IMR-90 (cell line): Measurements from ENCODE around the gene SMARCAD1. TPM values are rescaled to one million over a fixed set of nuclear protein-coding genes. Genes with fewer than 3 reads are reported as not detected.
"Not testable (repeated sequence)": the region's sequence is repeated elsewhere in the genome, so short reads cannot be mapped to it uniquely, and the experiment has no call there.

ENCODE experiments used
- ATAC-seq: fragments of 200-7000 bp; cut with Tn5 transposase; 2 replicates; pipeline ENCODE4 v1.9.1; 2020; ENCODE audit warnings: low read depth, mild to moderate bottlenecking, moderate library complexity
- BruUV-seq: library from RNA; stranded (reverse); fragments of 400-500 nt; replicated peaks from 2 replicates; lab custom pipeline; 2021; lab: Mats Ljungman, UMichigan
- CTCF ChIA-PET: fragments of 300-600 bp; formaldehyde crosslinking; extraction: SDS; loops from one replicate; lab custom pipeline; 2021; ENCODE audit warnings: antibody characterized with exemption; lab: Yijun Ruan, JAX
- POLR2A ChIA-PET: fragments of 300-600 bp; sonication (Branson Sonifier 250); formaldehyde crosslinking; loops from one replicate; lab custom pipeline; 2022; ENCODE audit warnings: antibody characterized with exemption; ENCODE audit not compliant: unreplicated experiment; lab: Charles Lee
- DNase-seq: peaks from one replicate; pipeline ENCODE4 v3.0.0; 2013
- H2AFZ ChIP-seq: replicated peaks from 2 replicates; pipeline ENCODE3; 2013; ENCODE audit warnings: low read length, mild to moderate bottlenecking; ENCODE audit not compliant: poor library complexity
- H2AK5ac ChIP-seq: 2 replicates; pipeline ENCODE4 v1.6.1; 2013; ENCODE audit warnings: low read depth, low read length, inconsistent platforms
- H2AK9ac ChIP-seq: replicated peaks from 2 replicates; pipeline ENCODE3; 2013; ENCODE audit warnings: mild to moderate bottlenecking, low read depth, low read length, moderate library complexity; ENCODE audit not compliant: poor library complexity
- H2BK120ac ChIP-seq: 2 replicates; pipeline ENCODE4 v1.6.1; 2013; ENCODE audit warnings: low read depth, low read length, inconsistent platforms
- H2BK15ac ChIP-seq: 3 replicates; pipeline ENCODE4 v1.6.1; 2013; ENCODE audit warnings: low read depth, low read length, inconsistent platforms
- H2BK20ac ChIP-seq: 2 replicates; pipeline ENCODE4 v1.6.1; 2013; ENCODE audit warnings: low read depth, mild to moderate bottlenecking, inconsistent platforms, low read length, moderate library complexity
- H2BK5ac ChIP-seq: 2 replicates; pipeline ENCODE4 v1.6.1; 2013; ENCODE audit warnings: mild to moderate bottlenecking, low read depth, low read length, inconsistent platforms; ENCODE audit not compliant: poor library complexity, severe bottlenecking
- H3K14ac ChIP-seq: replicated peaks from 2 replicates; pipeline ENCODE4 v1.6.1; 2013; ENCODE audit warnings: low read depth, low read length, inconsistent platforms
- H3K18ac ChIP-seq: 2 replicates; pipeline ENCODE4 v1.6.1; 2013; ENCODE audit warnings: low read depth, low read length, control low read depth
- H3K23ac ChIP-seq: 2 replicates; pipeline ENCODE4 v1.6.1; 2013; ENCODE audit warnings: low read depth, low read length, inconsistent platforms
- H3K27ac ChIP-seq: 2 replicates; pipeline ENCODE4 v1.5.1; 2013; ENCODE audit warnings: mild to moderate bottlenecking, control low read depth, low read length; ENCODE audit not compliant: insufficient read depth
- H3K27me3 ChIP-seq: 2 replicates; pipeline ENCODE4 v1.6.1; 2013; ENCODE audit warnings: low read length; ENCODE audit not compliant: control insufficient read depth, insufficient read depth
- H3K36me3 ChIP-seq: 2 replicates; pipeline ENCODE4 v1.6.1; 2013; ENCODE audit warnings: low read length, mixed read lengths; ENCODE audit not compliant: control insufficient read depth, insufficient read depth
- H3K4ac ChIP-seq: 2 replicates; pipeline ENCODE4 v1.6.1; 2013; ENCODE audit warnings: low read depth, low read length, inconsistent platforms
- H3K4me1 ChIP-seq: 2 replicates; pipeline ENCODE4 v1.6.1; 2013; ENCODE audit warnings: low read length, mixed read lengths; ENCODE audit not compliant: control insufficient read depth, insufficient read depth
- H3K4me2 ChIP-seq: 2 replicates; pipeline ENCODE4 v1.6.1; 2013; ENCODE audit warnings: low read depth, mild to moderate bottlenecking, control low read depth, low read length, moderate library complexity
- H3K4me3 ChIP-seq: 2 replicates; pipeline ENCODE4 v1.5.1; 2013; ENCODE audit warnings: low read depth, mild to moderate bottlenecking, control low read depth, low read length, moderate library complexity; ENCODE audit not compliant: insufficient read depth
- H3K56ac ChIP-seq: 2 replicates; pipeline ENCODE4 v1.6.1; 2013; ENCODE audit warnings: low read length, inconsistent platforms; ENCODE audit not compliant: insufficient read depth; ENCODE audit errors: extremely low read depth
- H3K79me1 ChIP-seq, 2 experiments: 2 replicates each; pipeline ENCODE4 v1.6.1; 2013; ENCODE audit warnings: low read length in 2 of 2, inconsistent platforms in 1 of 2, low read depth in 1 of 2
- H3K9ac ChIP-seq: 2 replicates; pipeline ENCODE4 v1.6.1; 2013; ENCODE audit warnings: low read depth, low read length, control low read depth
- H3K9me1 ChIP-seq: 2 replicates; pipeline ENCODE4 v1.6.1; 2013; ENCODE audit warnings: low read length, inconsistent platforms; ENCODE audit not compliant: insufficient read depth
- H3K9me3 ChIP-seq: 2 replicates; pipeline ENCODE4 v1.6.1; 2013; ENCODE audit warnings: low read length; ENCODE audit not compliant: control insufficient read depth, insufficient read depth
- H4K20me1 ChIP-seq: 2 replicates; pipeline ENCODE4 v1.6.1; 2013; ENCODE audit warnings: low read length, inconsistent platforms; ENCODE audit not compliant: insufficient read depth
- H4K5ac ChIP-seq: 2 replicates; pipeline ENCODE4 v1.6.1; 2013; ENCODE audit warnings: mild to moderate bottlenecking, low read depth, low read length, control low read depth
- H4K8ac ChIP-seq, 2 experiments: 2 replicates each; pipeline ENCODE4 v1.6.1; 2013; ENCODE audit warnings: low read depth in 2 of 2, low read length in 2 of 2, control low read depth in 1 of 2, inconsistent platforms in 1 of 2
- H4K91ac ChIP-seq: 2 replicates; pipeline ENCODE4 v1.6.1; 2013; ENCODE audit warnings: low read depth, low read length, inconsistent platforms; ENCODE audit not compliant: insufficient read depth
- WGBS, 2 experiments: methylation state at CpG; one replicate each; pipeline versions ENCODE4 v1.1.5 to v1.1.7; 2013; ENCODE audit warnings: missing lambda C conversion rate in 2 of 2; ENCODE audit not compliant: insufficient read length in 1 of 2; ENCODE audit errors: extremely low coverage in 2 of 2; 5-methylcytosine and 5-hydroxymethylcytosine counted together
- dilution Hi-C: fragments of 300-500 bp; cut with HindIII; formaldehyde crosslinking; loops from one replicate; pipeline ENCODE4 v1.14.3; 2018; ENCODE audit warnings: low sequenced_read_pairs; ENCODE audit not compliant: unreplicated experiment
- in situ Hi-C: fragments of 300-500 bp; cut with MboI; formaldehyde crosslinking; loops from 3 replicates; pipeline ENCODE4 v1.14.3; 2019; ENCODE audit warnings: low sequenced_read_pairs, inconsistent platforms, mixed read lengths
- intact Hi-C: fragments of 100-400 bp; cut with micrococcal nuclease; formaldehyde crosslinking; loops from 2 replicates; pipeline ENCODE4 v1.10.0; 2022
- polyA plus RNA-seq, 3 experiments: library from polyadenylated mRNA; depleted of rRNA; stranded (reverse); fragments of >200 nt; gene quantifications; 2 replicates each; pipeline ENCODE4 v1.2.3, GENCODE V29; 2012; ENCODE audit warnings: low replicate concordance in 1 of 3
- total RNA-seq: library from RNA; depleted of rRNA; stranded (reverse); fragments of >200 nt; gene quantifications from 2 replicates; pipeline ENCODE4 v1.2.3, GENCODE V29; 2012

Gene SMARCAD1
- total and polyA plus RNA-seq, 2 of the 4 experiments (the other 2 are of a cell fraction): 12.3 to 35.3 TPM

- H2BK5ac ChIP-seq, H2AK5ac ChIP-seq, ATAC-seq, H3K4me1 ChIP-seq, H2AFZ ChIP-seq, H2BK120ac ChIP-seq, H3K18ac ChIP-seq, H3K27ac ChIP-seq, in situ Hi-C loops, H3K9me3 ChIP-seq, H2BK15ac ChIP-seq, H3K9me1 ChIP-seq, H3K56ac ChIP-seq, H3K23ac ChIP-seq, H4K8ac ChIP-seq, BruUV-seq, H3K36me3 ChIP-seq, POLR2A ChIA-PET, H2AK9ac ChIP-seq, H4K20me1 ChIP-seq, H2BK20ac ChIP-seq, H3K4ac ChIP-seq, DNase-seq, H4K5ac ChIP-seq, H3K9ac ChIP-seq, H3K79me1 ChIP-seq, dilution Hi-C loops, H3K27me3 ChIP-seq, H3K4me2 ChIP-seq, H3K4me3 ChIP-seq, H3K14ac ChIP-seq, H4K91ac ChIP-seq, intact Hi-C loops: not testable (repeated sequence)
- CTCF ChIA-PET: interaction anchor here (1.0 kb wide), 1 partner anchor 285 kb away, joined by 4 read pairs; no protein-coding TSS in a partner anchor
- WGBS, 2 experiments: no CpG with 5 or more reads among the region's 5 CpGs
Observed at GRCh38 chr4:94336791-94337190, 129.1 kb downstream of the SMARCAD1 start.
